ENCODE results near the gene SH3GL3. TPM values are rescaled to one million over a fixed set of nuclear protein-coding genes. Genes with fewer than 3 reads are reported as not detected.

The SH3GL3 gene
- total and polyA plus RNA-seq, 2 of the 13 experiments (the other 11 are each of a cell fraction or from before 2014, with no cell fraction given) = not detected

- ATAC-seq = no peak
- BruUV-seq (replicated peaks) = no TSS peak
- no peak for FAIRE-seq
- no peaks in the 10 kb centered on the region for H3K36me3 ChIP-seq (replicated peaks in 1 of 2; ENCODE audit: control insufficient read depth in 1 of 2, insufficient read depth in 2 of 2, low read length in 2 of 2)
- H3K27me3 ChIP-seq (ENCODE audit: control insufficient read depth in 1 of 2, insufficient read depth in 2 of 2, low read length in 2 of 2) = no peaks in the 10 kb centered on the region
- H3K27ac ChIP-seq (ENCODE audit: extremely low read length, insufficient read depth, low read length) = no peak overlapping the region
- H4K20me1 ChIP-seq (ENCODE audit: insufficient read depth, low read length) = no peaks in the 10 kb centered on the region
- H3K4me3 ChIP-seq (replicated peaks in 1 of 3; ENCODE audit: insufficient read depth in 1 of 3, low read depth in 2 of 3, low read length in 3 of 3) = no peak overlapping the region
- H3K4me1 ChIP-seq (ENCODE audit: insufficient read depth, low read length) = no peaks in the 10 kb centered on the region
- H3K79me2 ChIP-seq (ENCODE audit: insufficient read depth, low read length) = no peaks in the 10 kb centered on the region
- intact Hi-C loops (cut with micrococcal nuclease; ENCODE audit: unreplicated experiment) (no loop called here), in situ Hi-C loops (cut with HindIII; ENCODE audit: extremely low pct_ligation_motif_present, low pct_unique_long_range_greater_than_20kb) (no loop called here)
- H2AFZ ChIP-seq (ENCODE audit: low read length) = no peak overlapping the region
- CTCF ChIA-PET (ENCODE audit: low intra/inter-chr PET ratio, low total read pairs) = no interaction called here
- no peak for DNase-seq (ENCODE audit: low spot score)
- no peak overlapping the region for H3K4me2 ChIP-seq (ENCODE audit: low read depth, low read length)
- 0% methylated on average over 2 of the region's 2 CpGs for WGBS (ENCODE audit: low lambda C conversion rate)
- no peak for TF ChIP-seq HCFC1 (IDR thresholded peaks at IDR 0.05; ENCODE audit: low read depth, low read length)
- no peak for TF ChIP-seq ZBTB34 (CRISPR knock-in tag; IDR thresholded peaks at IDR 0.05)
- no peak for TF ChIP-seq ZNF12 (CRISPR knock-in tag; IDR thresholded peaks at IDR 0.05)
- TF ChIP-seq ZNF839 (CRISPR knock-in tag; IDR thresholded peaks at IDR 0.05; ENCODE audit: borderline replicate concordance) = no peak
- TF ChIP-seq RFXANK (CRISPR knock-in tag; IDR thresholded peaks at IDR 0.05) = no peak
- no peak for TF ChIP-seq ZEB1 (IDR thresholded peaks at IDR 0.05; ENCODE audit: insufficient replicate concordance, low read depth)
- TF ChIP-seq ZNF770 (CRISPR knock-in tag; IDR thresholded peaks at IDR 0.05) = no peak
- no peak for TF ChIP-seq BRCA1 (CRISPR knock-in tag; IDR thresholded peaks at IDR 0.05)
- no peak for TF ChIP-seq ZSCAN30 (CRISPR knock-in tag; IDR thresholded peaks at IDR 0.05)
- TF ChIP-seq, protein P1, sequence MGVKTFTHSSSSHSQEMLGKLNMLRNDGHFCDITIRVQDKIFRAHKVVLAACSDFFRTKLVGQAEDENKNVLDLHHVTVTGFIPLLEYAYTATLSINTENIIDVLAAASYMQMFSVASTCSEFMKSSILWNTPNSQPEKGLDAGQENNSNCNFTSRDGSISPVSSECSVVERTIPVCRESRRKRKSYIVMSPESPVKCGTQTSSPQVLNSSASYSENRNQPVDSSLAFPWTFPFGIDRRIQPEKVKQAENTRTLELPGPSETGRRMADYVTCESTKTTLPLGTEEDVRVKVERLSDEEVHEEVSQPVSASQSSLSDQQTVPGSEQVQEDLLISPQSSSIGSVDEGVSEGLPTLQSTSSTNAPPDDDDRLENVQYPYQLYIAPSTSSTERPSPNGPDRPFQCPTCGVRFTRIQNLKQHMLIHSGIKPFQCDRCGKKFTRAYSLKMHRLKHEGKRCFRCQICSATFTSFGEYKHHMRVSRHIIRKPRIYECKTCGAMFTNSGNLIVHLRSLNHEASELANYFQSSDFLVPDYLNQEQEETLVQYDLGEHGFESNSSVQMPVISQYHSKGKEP (CRISPR knock-in tag; IDR thresholded peaks at IDR 0.05) = no peak
- no peak for TF ChIP-seq MED1 (CRISPR knock-in tag; IDR thresholded peaks at IDR 0.05)
- TF ChIP-seq TCF7 (IDR thresholded peaks at IDR 0.05; ENCODE audit: low read depth) = no peak
- TF ChIP-seq, protein P2, sequence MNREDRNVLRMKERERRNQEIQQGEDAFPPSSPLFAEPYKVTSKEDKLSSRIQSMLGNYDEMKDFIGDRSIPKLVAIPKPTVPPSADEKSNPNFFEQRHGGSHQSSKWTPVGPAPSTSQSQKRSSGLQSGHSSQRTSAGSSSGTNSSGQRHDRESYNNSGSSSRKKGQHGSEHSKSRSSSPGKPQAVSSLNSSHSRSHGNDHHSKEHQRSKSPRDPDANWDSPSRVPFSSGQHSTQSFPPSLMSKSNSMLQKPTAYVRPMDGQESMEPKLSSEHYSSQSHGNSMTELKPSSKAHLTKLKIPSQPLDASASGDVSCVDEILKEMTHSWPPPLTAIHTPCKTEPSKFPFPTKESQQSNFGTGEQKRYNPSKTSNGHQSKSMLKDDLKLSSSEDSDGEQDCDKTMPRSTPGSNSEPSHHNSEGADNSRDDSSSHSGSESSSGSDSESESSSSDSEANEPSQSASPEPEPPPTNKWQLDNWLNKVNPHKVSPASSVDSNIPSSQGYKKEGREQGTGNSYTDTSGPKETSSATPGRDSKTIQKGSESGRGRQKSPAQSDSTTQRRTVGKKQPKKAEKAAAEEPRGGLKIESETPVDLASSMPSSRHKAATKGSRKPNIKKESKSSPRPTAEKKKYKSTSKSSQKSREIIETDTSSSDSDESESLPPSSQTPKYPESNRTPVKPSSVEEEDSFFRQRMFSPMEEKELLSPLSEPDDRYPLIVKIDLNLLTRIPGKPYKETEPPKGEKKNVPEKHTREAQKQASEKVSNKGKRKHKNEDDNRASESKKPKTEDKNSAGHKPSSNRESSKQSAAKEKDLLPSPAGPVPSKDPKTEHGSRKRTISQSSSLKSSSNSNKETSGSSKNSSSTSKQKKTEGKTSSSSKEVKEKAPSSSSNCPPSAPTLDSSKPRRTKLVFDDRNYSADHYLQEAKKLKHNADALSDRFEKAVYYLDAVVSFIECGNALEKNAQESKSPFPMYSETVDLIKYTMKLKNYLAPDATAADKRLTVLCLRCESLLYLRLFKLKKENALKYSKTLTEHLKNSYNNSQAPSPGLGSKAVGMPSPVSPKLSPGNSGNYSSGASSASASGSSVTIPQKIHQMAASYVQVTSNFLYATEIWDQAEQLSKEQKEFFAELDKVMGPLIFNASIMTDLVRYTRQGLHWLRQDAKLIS (CRISPR knock-in tag; IDR thresholded peaks at IDR 0.05) = no peak
- no peak for TF ChIP-seq FOXA1 (IDR thresholded peaks at IDR 0.05)
- TF ChIP-seq FOXA1 (CRISPR knock-in tag; IDR thresholded peaks at IDR 0.05) = no peak
- TF ChIP-seq ZFP36 (IDR thresholded peaks at IDR 0.05; ENCODE audit: borderline replicate concordance, low read depth, low read length, partially characterized antibody) = no peak
- TF ChIP-seq, protein P3, sequence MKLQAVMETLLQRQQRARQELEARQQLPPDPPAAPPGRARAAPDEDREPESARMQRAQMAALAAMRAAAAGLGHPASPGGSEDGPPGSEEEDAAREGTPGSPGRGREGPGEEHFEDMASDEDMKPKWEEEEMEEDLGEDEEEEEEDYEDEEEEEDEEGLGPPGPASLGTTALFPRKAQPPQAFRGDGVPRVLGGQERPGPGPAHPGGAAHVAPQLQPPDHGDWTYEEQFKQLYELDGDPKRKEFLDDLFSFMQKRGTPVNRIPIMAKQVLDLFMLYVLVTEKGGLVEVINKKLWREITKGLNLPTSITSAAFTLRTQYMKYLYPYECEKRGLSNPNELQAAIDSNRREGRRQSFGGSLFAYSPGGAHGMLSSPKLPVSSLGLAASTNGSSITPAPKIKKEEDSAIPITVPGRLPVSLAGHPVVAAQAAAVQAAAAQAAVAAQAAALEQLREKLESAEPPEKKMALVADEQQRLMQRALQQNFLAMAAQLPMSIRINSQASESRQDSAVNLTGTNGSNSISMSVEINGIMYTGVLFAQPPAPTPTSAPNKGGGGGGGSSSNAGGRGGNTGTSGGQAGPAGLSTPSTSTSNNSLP (IDR thresholded peaks at IDR 0.05; ENCODE audit: low read depth, low read length) = no peak
- POLR2A ChIA-PET = no interaction called here
- no peak overlapping the region for H3K9ac ChIP-seq (ENCODE audit: insufficient read depth, low read depth, low read length)
- H3K9me3 ChIP-seq (ENCODE audit: low read length) = no peaks in the 10 kb centered on the region; the same call in 1 of the 2 replicates
Measured at GRCh38 chr15:83598031-83598430, 150.9 kb downstream of the SH3GL3 start.

All from HepG2 (cell line).